ENCODE results near the gene GAGE13. TPM values are rescaled to one million over a fixed set of nuclear protein-coding genes. Genes with fewer than 3 reads are reported as not detected.
A peak's percentile ranks its signal among the peaks of the same experiment; 100 is the strongest.
"Not testable (repeated sequence)": the region's sequence is repeated elsewhere in the genome, so short reads cannot be mapped to it uniquely, and the experiment has no call there.

The GAGE13 gene, protein sequence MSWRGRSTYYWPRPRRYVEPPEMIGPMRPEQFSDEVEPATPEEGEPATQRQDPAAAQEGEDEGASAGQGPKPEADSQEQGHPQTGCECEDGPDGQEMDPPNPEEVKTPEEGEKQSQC
- not detected for total RNA-seq
- long read RNA-seq, result 0 reads

GRCh38 chrX:49331282-49331681 is at the start of gene GAGE13:
GAGE13 (plus strand) TSS chrX:49331582; CDS start chrX:49332738, 1,156 bp downstream.
- intact Hi-C loops (cut with DNase I); DNase-seq; ATAC-seq: not testable (repeated sequence)

DNA sequence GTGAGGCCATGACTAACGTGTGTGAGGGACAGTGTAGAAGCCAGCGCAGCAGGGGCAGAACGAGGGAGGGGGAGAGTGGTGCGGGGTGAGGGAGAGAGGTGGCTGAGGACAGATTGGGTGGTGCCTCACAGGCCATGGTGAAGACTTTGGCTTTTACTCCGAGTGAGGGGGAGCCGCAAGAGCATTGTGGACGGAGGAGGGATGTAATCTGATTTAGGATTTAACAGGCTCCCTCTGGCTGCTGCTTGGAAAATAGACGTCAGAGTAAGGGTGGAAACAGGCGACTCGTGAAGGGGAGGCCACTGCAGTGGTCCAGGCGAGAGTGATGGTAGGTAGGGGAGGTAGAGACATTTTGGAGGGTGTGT is 48.8 kb upstream of the GAGE13 start:
- ATAC-seq, result peak; percentile 72 to 82

DNA sequence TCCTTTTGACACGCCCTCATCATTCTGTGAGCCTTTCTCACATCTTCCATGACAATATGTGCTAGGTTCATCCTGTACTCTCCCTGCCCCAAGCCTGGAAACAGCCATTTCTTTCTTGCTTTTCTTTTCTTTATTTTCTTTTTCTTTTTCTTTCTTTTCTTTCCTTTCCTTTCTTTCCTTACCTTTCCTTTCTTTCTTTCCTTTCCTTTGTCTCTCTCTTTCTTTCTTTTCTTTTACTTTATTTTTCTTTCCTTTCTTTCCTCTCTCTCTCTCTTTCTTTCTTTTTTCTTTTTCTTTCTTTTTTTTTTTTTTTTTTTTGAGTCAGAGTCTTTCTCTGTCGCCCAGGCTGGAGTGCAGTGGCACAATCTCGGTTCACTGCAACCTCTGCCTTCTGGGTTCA is 47.2 kb upstream of the GAGE13 start:
- intact Hi-C loops (cut with DNase I), result no loop called here
- no peak for ATAC-seq
- DNase-seq, result no peak

More for the DNA sequence above, 48.8 kb upstream of the GAGE13 start:
- DNase-seq, result no peak
- intact Hi-C loops (cut with DNase I), result no loop called here

DNA sequence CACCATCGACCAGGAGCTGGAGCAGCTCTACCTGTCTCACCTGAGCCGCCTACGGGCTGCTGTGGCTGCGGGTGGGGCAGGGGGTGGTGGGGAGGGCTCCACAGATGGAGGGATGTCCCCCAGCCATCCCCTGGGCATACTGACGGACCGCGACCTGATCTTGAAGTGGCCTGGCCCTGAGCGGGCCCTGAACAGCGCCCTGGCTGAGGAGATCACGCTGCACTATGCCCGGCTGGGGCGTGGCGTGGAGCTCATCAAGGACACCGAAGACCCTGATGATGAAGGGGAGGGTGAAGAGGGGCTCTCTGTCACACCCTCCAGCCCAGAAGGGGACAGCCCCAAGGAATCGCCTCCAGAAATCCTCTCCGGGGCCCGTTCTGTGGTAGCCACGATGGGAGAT is 45.2 kb upstream of the GAGE13 start:
- no peak for ATAC-seq
- no peak for DNase-seq
- intact Hi-C loops (cut with DNase I), result no loop called here

- no peak for ATAC-seq
- DNase-seq, result no peak
Observed at GRCh38 chrX:49286581-49286980, 44.8 kb upstream of the GAGE13 start.

GRCh38 chrX:49287665-49288064 is 43.7 kb upstream of the GAGE13 start:
- DNase-seq (no peak), ATAC-seq (no peak)
- intact Hi-C loops (cut with DNase I), result no loop called here

More at GRCh38 chrX:49286581-49286980, 44.8 kb upstream of the GAGE13 start:
- intact Hi-C loops (cut with DNase I), result no loop called here

GRCh38 chrX:49290215-49290614 is 41.2 kb upstream of the GAGE13 start:
- intact Hi-C loops (cut with DNase I), result no loop called here
- ATAC-seq, result no peak
- no peak for DNase-seq

- intact Hi-C loops (cut with DNase I), result no loop called here
- ATAC-seq, result peak; percentile 77 to 79
Observed at GRCh38 chrX:49291615-49292337, 39.6 kb upstream of the GAGE13 start.

DNA sequence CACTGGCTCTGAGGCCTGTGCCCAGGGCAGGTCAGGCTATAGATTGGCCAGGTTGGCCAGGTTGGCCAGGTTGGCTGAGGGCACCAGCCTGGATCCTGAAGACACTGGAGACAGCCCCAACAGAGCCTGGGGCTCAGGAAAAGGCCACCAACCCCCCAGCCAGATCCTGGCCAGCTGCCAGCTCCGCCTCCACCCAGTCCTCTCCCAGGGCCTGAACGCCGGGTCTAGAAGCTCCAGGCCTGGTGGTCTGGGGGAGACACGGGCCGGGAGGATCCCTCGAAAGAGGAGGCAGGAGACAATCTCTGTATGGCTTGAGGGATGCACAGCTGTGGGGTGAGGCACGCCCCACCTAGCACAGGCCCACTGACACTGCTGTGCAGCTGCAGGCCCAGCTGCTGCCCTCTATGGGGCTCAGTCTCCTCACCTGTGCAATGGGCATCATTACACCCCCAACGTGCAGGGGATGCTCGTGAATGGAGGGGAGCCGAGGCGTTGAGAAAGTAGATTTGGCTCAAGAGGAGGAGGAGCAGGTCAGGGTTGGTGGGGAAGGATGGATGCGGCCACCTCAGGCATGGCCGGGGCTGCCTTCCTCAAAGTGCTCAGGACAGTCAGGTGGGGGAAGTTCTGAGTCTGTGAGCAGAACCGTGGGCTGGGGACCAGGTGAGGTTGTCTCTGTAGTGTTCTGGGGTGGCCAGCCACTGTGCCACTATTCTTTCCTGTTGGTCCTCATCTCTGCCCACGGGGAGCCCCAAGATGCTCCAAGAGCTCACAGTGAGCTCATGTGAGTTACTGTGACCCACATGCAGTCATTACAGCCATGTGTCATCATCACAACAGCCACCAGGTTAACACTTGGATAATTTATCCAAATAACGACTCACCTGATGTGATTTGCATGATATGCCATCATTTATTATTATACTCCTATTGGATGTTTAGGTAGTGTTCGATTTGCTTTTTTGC is 38.7 kb upstream of the GAGE13 start:
- DNase-seq, result no peak
- no peak for ATAC-seq
- intact Hi-C loops (cut with DNase I), result no loop called here

More at GRCh38 chrX:49291615-49292337, 39.6 kb upstream of the GAGE13 start:
- DNase-seq, result peak; percentile 60

DNA sequence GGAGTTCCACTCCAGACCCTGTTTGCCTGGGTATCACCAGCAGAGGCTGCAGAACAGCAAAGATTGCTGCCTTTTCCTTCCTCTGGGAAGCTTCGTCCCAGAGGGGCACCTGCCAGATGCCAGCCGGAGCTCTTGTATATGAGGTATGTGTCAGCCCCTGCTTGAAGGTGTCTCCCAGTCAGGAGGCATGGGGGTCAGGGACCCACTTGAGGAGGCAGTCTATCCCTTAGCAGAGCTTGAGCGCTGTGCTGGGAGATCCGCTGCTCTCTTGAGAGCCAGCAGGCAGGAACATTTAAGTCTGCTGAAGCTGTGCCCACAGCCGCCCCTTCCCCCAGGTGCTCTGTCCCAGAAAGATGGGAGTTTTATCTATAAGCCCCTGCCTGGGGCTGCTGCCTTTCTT is 32.1 kb upstream of the GAGE13 start:
- intact Hi-C loops (cut with DNase I); ATAC-seq: not testable (repeated sequence)

DNA sequence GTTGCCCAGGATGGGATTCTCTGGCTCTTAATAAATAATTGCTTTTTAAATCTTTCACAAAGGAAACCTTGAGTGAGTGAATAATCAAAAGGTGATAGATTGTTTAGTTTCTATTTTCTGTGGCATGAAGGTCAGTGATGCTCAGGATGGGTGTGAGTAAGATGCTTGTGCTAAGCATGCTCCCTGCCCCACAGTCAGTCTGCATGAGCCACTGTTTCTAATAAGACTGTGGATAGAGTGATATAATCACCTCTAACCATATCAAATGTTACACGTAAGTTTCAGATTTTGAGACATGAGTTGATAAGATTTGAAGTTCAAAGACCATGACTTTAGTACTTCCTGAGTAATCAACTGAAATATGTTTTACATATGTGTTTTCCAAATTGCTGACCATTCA is 30.7 kb upstream of the GAGE13 start:
- no peak for ATAC-seq

More for the DNA sequence above, 32.1 kb upstream of the GAGE13 start:
- DNase-seq, result not testable (repeated sequence)

GRCh38 chrX:49303346-49303745 is 28.0 kb upstream of the GAGE13 start, which contains the start of gene GAGE10:
GAGE10 (plus strand) TSS chrX:49303646; CDS start chrX:49304860, 1,214 bp downstream.
- no peak for DNase-seq
- ATAC-seq, result no peak
- intact Hi-C loops (cut with DNase I), result no loop called here

More for the DNA sequence above, 30.7 kb upstream of the GAGE13 start:
- intact Hi-C loops (cut with DNase I), result no loop called here
- no peak for DNase-seq

DNA sequence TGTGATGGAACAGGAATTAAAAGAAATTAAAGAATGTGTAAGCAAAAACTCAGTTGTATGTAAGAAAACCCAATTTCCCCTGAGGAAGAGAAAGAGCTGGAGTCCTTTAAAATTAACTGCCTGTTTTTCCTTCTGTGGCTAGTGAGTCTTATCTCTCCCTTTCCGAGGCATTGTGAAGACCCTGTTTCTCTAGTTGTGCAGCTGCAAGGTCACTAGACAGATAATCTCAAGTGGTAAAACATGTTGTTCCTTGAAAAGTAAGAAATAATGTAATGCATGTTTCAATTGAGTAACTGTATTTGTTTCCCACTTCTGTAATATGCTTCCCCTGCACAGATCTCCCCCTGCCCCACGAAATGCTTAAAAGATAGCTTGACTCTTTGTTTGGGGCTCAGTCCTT is 23.6 kb upstream of the GAGE13 start:
- DNase-seq; ATAC-seq; intact Hi-C loops (cut with DNase I): not testable (repeated sequence)

GRCh38 chrX:49308604-49309269 is 22.6 kb upstream of the GAGE13 start:
- ATAC-seq, result peak; percentile 56 to 85
- peak; percentile 33 for DNase-seq

GRCh38 chrX:49309401-49309981 is 21.9 kb upstream of the GAGE13 start:
- ATAC-seq (peak; percentile 26 to 38), DNase-seq (no peak)
- intact Hi-C loops (cut with DNase I), result no loop called here

More at GRCh38 chrX:49308604-49309269, 22.6 kb upstream of the GAGE13 start:
- intact Hi-C loops (cut with DNase I), result no loop called here

DNA sequence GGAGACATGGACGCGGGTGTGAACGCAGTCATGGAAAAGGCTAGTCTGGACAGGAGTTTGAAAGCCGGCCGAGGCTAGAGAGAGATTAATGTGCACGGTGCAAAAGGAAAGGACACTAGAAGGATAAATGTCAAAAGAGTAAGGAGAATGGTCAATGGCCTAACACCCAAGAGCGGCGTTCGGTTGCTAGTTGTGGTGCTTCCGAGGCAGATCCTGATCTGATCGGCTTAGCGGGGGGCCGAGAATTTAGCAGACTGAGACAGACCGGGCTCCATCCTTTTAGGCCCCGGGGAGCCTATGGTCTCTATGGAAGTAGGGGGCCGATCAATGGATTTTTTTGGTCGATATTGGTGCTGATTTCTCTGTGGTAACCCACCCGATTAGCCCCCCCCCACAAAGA is 21.0 kb upstream of the GAGE13 start:
- DNase-seq (no peak), ATAC-seq (no peak)
- intact Hi-C loops (cut with DNase I), result no loop called here

DNA sequence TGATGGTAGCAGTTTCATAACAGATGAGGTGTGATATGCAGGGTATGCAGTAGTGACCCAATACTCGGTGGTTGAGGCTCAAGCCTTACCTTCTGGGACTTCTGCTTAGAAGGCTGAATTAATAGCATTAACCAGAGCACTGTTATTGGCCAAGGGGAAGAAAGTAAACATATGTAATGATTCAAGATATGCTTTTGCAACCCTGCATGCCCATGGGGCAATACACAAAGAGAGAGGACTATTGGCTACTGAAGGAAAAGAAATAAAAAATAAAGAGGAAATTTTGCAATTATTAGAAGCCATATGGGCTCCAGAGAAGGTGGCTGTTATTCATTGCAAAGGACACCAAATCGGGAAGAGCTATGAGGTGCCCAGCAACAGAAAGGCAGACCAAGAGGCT is 19.2 kb upstream of the GAGE13 start:
- DNase-seq, result no peak
- intact Hi-C loops (cut with DNase I), result no loop called here
- ATAC-seq, result no peak

DNA sequence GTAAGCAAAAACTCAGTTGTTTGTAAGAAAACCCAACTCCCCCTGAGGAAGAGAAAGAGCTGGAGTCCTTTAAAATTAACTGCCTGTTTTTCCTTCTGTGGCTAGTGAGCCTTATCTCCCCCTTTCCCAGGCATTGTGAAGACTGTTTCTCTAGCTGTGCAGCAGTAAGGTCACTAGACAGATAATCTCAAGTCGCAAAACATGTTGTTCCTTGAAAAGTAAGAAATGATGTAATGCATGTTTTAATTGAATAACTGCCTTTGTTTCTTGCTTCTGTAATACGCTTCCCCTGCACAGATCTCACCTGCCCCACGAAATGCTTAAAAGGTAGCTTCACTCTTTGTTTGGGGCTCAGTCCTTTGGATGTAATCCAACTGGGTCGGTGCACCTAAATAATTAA is 15.3 kb upstream of the GAGE13 start:
- no peak for ATAC-seq
- intact Hi-C loops (cut with DNase I), result no loop called here
- no peak for DNase-seq

DNA sequence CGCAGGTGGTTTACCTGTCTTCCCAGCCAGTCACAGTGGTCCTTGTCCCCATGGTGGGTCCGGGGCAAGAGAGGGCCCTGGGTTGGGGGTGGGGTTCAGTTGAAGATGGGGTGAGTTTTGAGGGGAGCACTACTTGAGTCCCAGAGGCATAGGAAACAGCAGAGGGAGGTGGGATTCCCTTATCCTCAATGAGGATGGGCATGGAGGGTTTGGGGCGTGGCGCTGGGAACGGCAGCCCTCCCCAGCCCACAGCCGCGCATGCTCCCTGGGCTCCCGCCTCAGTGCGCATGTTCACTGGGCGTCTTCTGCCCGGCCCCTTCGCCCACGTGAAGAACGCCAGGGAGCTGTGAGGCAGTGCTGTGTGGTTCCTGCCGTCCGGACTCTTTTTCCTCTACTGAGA is 9.6 kb upstream of the GAGE13 start, which contains the start of gene GAGE12J:
TSS of gene GAGE12J (plus strand) at position 301 of the 400 bp plus-strand sequence. CDS start 1,157 bp downstream, outside the sequence.
- ATAC-seq; intact Hi-C loops (cut with DNase I); DNase-seq: not testable (repeated sequence)
